Activated gamma-delta T cell treated with anti-CD3 and anti-CD28 coated beads, Interleukin-2, amount 50 U/mL, for 16 hours (primary cell): ENCODE results near the gene SPAG5.

Experiments used
- DNase-seq: peaks from one replicate; pipeline ENCODE4 v3.0.0-alpha.2; 2020; ENCODE audit warnings: low read depth

SPAG5 gene

GRCh38 chr17:28571361-28572122 lies 27.3 kb downstream of the SPAG5 start, which contains the start of gene PIGS:
Gene PIGS (minus strand): TSS chr17:28571524. CDS start chr17:28571496, 28 bp downstream.
- peak; percentile 88 for DNase-seq

DNA sequence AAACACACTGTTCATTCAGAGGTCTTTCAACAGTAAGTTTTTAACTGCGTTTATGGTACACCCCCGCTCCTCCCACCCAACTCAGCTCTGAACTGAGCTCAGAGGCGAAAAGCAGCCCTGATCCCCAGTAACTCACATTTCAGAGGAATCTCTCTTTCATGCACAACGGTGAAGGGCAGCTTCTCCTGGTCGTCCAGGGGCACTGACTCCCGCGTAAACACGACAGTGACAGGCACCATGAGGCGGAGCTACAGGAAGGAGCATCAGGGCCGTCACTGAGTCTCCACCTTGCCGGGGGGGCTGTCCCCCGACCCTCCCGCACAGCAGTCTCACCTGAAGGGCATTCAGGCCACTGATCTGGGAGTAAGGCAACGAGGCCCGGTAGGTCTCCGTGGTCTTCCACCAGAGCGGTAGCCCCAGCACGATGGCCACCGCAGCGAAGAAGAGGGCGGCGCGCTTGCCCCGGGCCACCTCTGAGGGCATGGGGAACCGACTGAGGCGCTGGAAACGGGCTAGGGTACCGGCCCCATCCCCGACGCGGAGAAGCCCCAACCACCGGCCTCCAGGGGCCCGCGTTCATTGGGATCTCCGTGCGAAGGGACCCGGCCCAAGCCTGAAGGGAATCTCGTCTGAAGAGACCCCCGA lies 28.0 kb downstream of the SPAG5 start:
- no peak for DNase-seq

GRCh38 chr17:28569446-28569845 lies 29.4 kb downstream of the SPAG5 start:
- DNase-seq: no peak

- no peak for DNase-seq
These were observed 31.2 kb downstream of the SPAG5 start for GRCh38 chr17:28567604-28568003.

- DNase-seq: no peak
These were observed 35.4 kb downstream of the SPAG5 start for GRCh38 chr17:28563475-28563874.

DNA sequence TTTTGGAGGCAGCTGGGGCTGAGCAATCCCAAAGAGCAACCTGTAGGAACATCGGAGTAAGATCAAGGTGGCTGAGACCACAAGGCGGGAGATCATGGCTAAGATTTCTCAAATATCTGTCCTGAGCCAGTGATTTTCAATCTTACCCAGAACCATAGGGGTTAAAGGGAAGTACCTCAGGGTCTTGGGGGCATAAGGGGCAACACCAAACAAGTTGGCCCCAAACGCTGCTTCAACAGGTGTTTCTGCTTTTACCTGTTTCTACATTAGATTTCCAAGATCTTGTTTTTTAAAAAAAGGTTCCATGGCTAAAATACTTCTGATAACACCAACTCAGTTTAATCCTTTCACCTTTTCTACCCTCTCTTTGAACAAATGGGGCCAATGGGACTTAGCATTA lies 43.8 kb downstream of the SPAG5 start:
- no peak for DNase-seq

GRCh38 chr17:28554565-28554964 lies 44.3 kb downstream of the SPAG5 start:
- DNase-seq: no peak

DNA sequence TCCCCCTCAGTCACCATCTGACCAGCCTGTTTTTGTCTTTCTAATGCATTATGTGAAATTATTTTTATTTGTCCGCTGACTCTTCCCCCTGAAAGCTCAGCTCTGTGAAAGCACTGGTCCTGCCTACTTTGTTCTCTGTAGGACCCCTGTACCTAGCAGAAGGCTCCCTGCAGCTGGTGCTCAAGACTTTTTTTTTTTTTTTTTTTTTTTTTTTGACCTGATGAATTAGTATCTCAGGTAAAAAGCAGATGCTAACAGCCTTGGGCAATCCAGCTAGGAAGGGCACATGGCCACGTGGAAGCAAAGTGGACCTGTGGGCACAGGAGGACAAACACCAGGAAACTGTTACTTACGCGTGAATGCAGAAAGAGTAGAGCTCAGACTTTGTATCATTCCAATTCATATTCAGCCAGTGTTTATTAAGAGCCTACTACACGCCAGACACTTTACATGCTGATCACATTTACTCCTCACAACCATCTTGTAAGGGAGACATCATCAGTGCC lies 45.8 kb downstream of the SPAG5 start:
- no peak for DNase-seq

GRCh38 chr17:28552176-28552999 lies 46.4 kb downstream of the SPAG5 start, which contains the start of gene UNC119:
Gene UNC119 (minus strand): TSS chr17:28552624. CDS start chr17:28552557, 67 bp downstream.
- DNase-seq: peak; percentile 60

DNA sequence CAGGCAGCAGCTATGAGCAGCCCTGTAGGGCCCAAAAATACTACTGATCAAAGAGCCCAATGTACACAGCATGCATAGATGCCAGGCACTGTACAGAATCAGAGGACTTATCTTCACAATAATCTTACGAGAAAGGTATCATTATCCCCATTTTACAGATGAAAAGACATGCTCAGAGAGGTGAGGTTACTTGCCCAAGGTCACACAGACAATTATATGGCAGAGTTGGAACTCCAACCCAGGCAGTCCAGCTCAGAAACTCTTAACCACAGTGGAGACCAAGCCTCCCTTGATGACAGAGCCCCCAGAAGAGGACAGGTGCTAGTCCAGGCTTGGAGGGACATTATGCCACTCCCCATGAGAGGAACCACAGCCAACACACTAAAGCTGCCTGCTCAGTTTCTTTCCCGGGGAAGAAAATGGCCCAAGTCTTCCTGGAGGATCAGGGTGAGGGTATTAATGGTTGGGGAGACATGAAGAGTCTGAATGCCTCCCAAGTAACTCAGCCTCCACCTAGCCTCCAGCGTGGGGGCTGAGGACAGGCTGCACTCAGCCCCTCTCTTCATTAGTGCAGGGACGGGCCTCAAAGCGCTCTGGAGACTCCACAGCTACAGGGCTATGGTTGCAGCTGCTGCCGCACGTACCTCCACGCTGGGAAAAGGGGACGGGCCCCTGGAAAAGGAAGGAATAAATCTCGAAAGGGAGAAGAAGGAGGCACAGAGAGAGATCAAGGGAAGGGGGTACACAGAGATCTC lies 47.2 kb downstream of the SPAG5 start:
- no peak for DNase-seq

GRCh38 chr17:28550858-28551257 lies 48.0 kb downstream of the SPAG5 start:
- no peak for DNase-seq

- DNase-seq: peak; percentile 45
These were observed 49.3 kb downstream of the SPAG5 start for GRCh38 chr17:28549236-28550132.

GRCh38 chr17:28548417-28549130 lies 50.3 kb downstream of the SPAG5 start:
- DNase-seq: no peak

DNA sequence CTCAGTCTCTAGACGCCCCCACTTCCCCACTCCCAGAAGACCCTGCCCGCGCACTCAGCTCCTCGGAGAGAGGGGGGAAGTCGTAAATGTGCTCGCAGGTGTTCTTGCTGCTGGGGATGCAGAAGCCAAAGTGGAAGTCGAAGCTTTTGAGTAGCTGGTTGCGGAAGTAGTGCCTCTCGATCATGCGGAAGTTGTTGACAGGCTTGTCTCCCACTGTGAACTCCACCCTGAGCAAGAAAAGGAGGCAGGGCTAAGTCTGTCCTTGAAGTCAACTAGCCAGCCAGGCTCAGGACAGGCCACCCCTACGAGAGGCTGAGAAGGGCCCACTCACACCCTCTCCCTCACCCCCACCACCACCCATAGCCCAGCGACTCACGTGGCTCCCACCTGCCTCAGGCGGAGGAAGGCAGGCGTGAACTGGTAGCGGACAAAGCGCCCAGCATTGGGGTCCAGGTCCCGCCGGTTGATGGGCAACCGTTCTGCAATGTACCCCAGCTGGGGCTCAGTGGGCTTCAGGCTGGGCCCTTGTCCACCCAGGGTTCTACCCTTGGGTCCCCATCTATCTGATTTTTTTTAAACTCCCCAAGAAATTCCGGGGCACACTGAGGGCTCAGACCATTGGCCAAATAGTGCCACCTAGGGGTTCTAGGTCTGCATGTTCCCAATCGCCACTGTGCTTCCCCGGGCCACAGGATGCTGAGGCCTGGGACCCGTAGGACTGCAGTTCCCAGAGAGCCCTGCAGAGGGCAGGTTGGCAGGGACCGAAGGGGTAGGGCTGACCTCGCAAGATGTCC lies 51.0 kb downstream of the SPAG5 start:
- peak; percentile 31 for DNase-seq

GRCh38 chr17:28547096-28547622 lies 51.7 kb downstream of the SPAG5 start:
- no peak for DNase-seq

- DNase-seq: no peak
These were observed 52.9 kb downstream of the SPAG5 start for GRCh38 chr17:28545787-28546415.

GRCh38 chr17:28545141-28545503 lies 53.7 kb downstream of the SPAG5 start:
- DNase-seq: no peak

GRCh38 chr17:28544402-28545140 lies 54.3 kb downstream of the SPAG5 start:
- no peak for DNase-seq
